ENCODE results near the gene CECR2. TPM values are rescaled to one million over a fixed set of nuclear protein-coding genes. Genes with fewer than 3 reads are reported as not detected.

Gene CECR2
- total RNA-seq, 1 experiment from 2014 or later, result 3.6 TPM

DNA sequence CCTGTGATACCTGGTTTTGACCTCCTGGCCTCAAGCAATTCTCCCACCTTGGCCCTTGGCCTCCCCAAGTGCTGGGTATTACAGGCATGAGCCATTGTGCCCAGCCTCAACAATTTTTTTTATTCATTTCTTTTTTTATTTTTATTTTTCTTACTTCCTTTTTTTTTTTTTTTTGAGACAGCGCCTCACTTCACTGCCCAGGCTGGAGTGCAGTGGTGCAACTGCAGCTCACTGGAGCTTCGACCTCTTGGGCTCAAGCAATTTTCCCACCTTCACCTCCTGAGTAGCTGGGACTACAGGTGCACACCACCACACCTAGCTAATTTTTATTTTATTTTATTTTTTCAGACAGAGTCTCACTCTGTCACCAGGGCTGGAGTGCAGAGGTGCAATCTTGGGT is 25.5 kb upstream of the CECR2 start:
- Histone ChIP-seq H3K36me3 (ENCODE audit: control insufficient read depth, insufficient read depth, low read length) (no peaks in the 10 kb centered on the region), H3K9me3 (ENCODE audit: control insufficient read depth, insufficient read depth, low read depth, low read length) (no peaks in the 10 kb centered on the region), H3K4me3 (ENCODE audit: low read depth in 2 of 2, low read length in 2 of 2) (no peak overlapping the region), H3K4me1 (ENCODE audit: control insufficient read depth, insufficient read depth, low read length) (no peaks in the 10 kb centered on the region), H3K27me3 (ENCODE audit: control insufficient read depth, insufficient read depth, low read length) (no peaks in the 10 kb centered on the region), H3K27ac (ENCODE audit: low read length) (no peak overlapping the region)
- ATAC-seq (no peak), DNase-seq (ENCODE audit: low read depth, low spot score) (no peak)
- ChIA-PET POLR2A (no interaction called here), CTCF (interaction anchor here (0.6 kb wide), 1 partner anchor 83 kb away, joined by 3 read pairs; no protein-coding TSS in a partner anchor)
- in situ Hi-C loops (cut with HindIII; ENCODE audit: low pct_unique_long_range_greater_than_20kb, low sequenced_read_pairs) (no loop called here), intact Hi-C loops (cut with micrococcal nuclease; ENCODE audit: unreplicated experiment) (no loop called here)
- no TSS peak for BruUV-seq (replicated peaks)
- TF ChIP-seq TCF7L2 (IDR thresholded peaks at IDR 0.05; ENCODE audit: low read depth, low read length) (no peak), POLR2AphosphoS5 (IDR thresholded peaks at IDR 0.05; ENCODE audit: low read depth, low read length) (no peak), REST (IDR thresholded peaks at IDR 0.05; ENCODE audit: insufficient read depth in 1 of 2, low read depth in 2 of 2, low read length in 1 of 2) (no peak), SIN3A (IDR thresholded peaks at IDR 0.05; ENCODE audit: borderline replicate concordance, insufficient read depth, low read depth, low read length) (no peak)

DNA sequence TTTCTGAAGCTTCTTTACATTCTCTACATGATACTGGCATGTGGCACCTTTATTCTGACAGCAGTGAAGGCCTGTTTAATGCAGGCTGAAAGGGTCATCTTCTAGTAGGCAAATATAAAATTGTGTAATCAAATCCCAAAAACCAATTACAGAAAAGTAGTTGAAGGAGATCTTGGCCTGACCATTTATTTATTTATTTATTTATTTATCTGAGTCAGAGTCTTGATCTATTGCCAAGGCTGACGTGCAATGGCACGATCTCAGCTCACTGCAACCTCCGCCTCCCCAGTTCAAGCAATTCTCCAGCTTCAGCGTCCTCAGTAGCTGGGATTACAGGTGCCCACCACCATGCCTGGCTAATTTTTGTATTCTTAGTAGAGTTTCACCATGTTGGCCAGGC is 22.7 kb upstream of the CECR2 start:
- BruUV-seq (replicated peaks), result no TSS peak
- CTCF ChIA-PET, result interaction anchor here (0.6 kb wide), 1 partner anchor 158 kb away, joined by 11 read pairs; no protein-coding TSS in a partner anchor
- no peaks in the 10 kb centered on the region for H3K36me3 ChIP-seq (ENCODE audit: control insufficient read depth, insufficient read depth, low read length)
- no peak for DNase-seq (ENCODE audit: low read depth, low spot score)
- no peaks in the 10 kb centered on the region for H3K9me3 ChIP-seq (ENCODE audit: control insufficient read depth, insufficient read depth, low read depth, low read length)
- H3K27me3 ChIP-seq (ENCODE audit: control insufficient read depth, insufficient read depth, low read length), result no peaks in the 10 kb centered on the region
- in situ Hi-C loops (cut with HindIII; ENCODE audit: low pct_unique_long_range_greater_than_20kb, low sequenced_read_pairs) (no loop called here), intact Hi-C loops (cut with micrococcal nuclease; ENCODE audit: unreplicated experiment) (no loop called here)
- H3K4me3 ChIP-seq (ENCODE audit: low read depth in 2 of 2, low read length in 2 of 2), result no peak overlapping the region
- peaks cover 3% of the 10 kb centered on the region; the same call in 1 of the 2 replicates for H3K4me1 ChIP-seq (ENCODE audit: control insufficient read depth, insufficient read depth, low read length)
- no peak overlapping the region for H3K27ac ChIP-seq (ENCODE audit: low read length)
- POLR2A ChIA-PET, result no interaction called here
- TF ChIP-seq POLR2AphosphoS5 (IDR thresholded peaks at IDR 0.05; ENCODE audit: low read depth, low read length) (no peak), SIN3A (IDR thresholded peaks at IDR 0.05; ENCODE audit: borderline replicate concordance, insufficient read depth, low read depth, low read length) (no peak), TCF7L2 (IDR thresholded peaks at IDR 0.05; ENCODE audit: low read depth, low read length) (no peak), REST (IDR thresholded peaks at IDR 0.05; ENCODE audit: insufficient read depth in 1 of 2, low read depth in 2 of 2, low read length in 1 of 2) (no peak)
- TF ChIP-seq, protein P1, sequence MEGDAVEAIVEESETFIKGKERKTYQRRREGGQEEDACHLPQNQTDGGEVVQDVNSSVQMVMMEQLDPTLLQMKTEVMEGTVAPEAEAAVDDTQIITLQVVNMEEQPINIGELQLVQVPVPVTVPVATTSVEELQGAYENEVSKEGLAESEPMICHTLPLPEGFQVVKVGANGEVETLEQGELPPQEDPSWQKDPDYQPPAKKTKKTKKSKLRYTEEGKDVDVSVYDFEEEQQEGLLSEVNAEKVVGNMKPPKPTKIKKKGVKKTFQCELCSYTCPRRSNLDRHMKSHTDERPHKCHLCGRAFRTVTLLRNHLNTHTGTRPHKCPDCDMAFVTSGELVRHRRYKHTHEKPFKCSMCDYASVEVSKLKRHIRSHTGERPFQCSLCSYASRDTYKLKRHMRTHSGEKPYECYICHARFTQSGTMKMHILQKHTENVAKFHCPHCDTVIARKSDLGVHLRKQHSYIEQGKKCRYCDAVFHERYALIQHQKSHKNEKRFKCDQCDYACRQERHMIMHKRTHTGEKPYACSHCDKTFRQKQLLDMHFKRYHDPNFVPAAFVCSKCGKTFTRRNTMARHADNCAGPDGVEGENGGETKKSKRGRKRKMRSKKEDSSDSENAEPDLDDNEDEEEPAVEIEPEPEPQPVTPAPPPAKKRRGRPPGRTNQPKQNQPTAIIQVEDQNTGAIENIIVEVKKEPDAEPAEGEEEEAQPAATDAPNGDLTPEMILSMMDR (IDR thresholded peaks at IDR 0.05), result no peak
- ATAC-seq, result no peak
